ENCODE results near the gene TPST2.

Gene TPST2

GRCh38 chr22:26474682-26475081 lies 115.2 kb downstream of the TPST2 start:
- DNase-seq = no peak
- TF ChIP-seq CTCF (IDR thresholded peaks at IDR 0.05) = no peak
- H3K36me3 Mint-ChIP-seq (ENCODE audit: low read depth) = peaks cover 42% of the 10 kb centered on the region
- H3K4me3 Mint-ChIP-seq = no peak overlapping the region
- H3K4me1 Mint-ChIP-seq = peaks cover 18% of the 10 kb centered on the region
- H3K27me3 Mint-ChIP-seq (ENCODE audit: low read depth, poor library complexity) = no peaks in the 10 kb centered on the region
- H3K27ac Mint-ChIP-seq = no peak overlapping the region
- H3K9me3 Mint-ChIP-seq = no peaks in the 10 kb centered on the region
